Fibroblast of upper back skin (primary cell): ENCODE measurements around the gene ATP11C.
A peak's percentile ranks its signal among the peaks of the same experiment; 100 is the strongest.

Source experiments
- DNase-seq: peaks from one replicate; pipeline ENCODE4 v3.0.0-alpha.2; 2013

The ATP11C gene

DNA sequence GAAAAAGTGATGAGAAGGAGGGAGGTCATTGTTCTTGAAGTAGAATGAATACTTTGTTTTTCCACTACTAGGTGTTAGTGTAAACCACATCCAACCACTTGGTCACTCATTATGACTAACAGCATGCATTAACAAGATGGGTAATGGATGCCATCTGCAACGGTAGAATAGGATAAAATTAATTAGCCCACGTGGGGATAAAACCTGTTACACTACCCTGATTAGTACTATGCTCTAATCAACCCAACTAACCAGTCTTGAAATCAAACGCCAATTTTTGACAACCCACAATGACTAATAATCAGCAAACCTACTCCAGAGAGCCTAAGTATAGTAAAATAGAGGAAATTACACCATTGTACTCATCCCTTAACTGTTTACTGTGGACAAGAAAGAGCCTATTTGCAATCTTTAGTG lies 131.4 kb downstream of the ATP11C start:
- DNase-seq, result no peak

DNA sequence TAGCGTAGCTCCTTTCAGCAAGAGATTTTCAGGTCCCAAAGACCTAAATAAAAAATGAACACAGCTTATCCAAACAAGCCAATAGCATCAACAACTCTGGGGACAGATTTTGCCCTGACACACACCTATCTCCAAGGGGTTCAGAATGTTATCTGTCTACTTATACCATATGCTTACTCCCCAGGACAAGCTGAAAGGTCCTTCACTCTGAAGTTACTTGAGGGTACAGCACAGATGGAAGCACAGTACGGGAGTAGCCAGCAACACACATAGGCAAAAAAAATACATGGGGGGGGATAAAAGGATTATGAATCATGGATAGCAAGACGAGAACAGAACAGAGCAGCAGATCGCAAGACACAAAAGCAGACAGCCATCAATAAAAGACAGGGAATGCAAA lies 134.2 kb downstream of the ATP11C start:
- DNase-seq, result no peak

DNA sequence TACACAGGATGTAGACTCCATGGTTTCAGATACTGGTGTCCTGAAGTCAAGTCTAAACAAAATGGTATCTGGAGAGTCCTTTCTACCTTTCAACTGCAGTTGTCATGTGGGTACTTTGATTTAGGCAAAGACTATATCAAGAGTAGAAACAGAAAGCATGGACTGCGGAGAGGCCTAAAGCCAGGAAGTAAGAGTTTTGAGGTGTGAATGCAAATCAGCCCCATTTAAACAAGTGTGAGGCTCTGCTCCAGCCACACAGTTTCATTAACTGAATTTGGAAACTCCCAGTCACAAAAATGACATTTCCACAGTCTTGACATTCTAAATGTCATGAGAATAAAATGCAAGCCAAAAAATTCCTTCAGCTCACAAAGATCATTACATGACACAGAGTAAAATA lies 137.7 kb downstream of the ATP11C start:
- no peak for DNase-seq

DNA sequence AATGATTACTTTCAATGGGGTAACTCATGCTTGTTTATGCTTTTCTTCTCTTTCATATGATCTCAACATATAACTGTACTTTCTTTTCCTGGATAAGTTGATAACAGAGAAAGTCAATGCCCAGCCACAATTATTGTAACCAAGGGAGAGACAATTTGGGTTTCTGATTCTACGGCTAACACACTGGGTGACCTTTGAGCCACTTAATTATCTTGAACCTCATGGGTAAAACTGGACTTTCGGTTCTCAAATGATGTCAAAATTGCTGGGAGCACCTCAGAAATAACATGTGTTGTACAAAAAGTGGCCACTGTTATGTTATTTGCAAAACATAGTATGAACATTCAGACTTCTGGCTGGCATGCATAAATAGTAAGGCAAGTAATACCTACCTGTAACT lies 145.3 kb downstream of the ATP11C start:
- DNase-seq, result no peak

DNA sequence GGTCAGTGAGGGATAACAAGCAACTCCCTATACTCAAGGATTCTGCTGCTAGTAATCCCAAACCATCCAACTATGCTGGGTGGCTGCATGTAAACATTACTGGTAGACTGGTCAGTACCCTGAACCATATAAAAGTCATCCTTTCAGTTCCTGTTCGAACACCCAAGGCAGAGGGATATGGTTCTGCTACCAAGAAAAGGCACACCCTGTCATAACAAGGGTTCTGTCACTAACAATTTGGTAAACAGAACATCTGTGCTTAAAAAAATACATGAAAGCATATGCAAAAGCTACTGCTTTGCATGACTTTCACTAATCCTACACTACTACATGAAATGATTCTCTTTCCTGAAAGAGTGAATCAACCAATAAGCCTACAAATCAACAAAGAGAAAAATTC lies 148.0 kb downstream of the ATP11C start:
- DNase-seq, result no peak

DNA sequence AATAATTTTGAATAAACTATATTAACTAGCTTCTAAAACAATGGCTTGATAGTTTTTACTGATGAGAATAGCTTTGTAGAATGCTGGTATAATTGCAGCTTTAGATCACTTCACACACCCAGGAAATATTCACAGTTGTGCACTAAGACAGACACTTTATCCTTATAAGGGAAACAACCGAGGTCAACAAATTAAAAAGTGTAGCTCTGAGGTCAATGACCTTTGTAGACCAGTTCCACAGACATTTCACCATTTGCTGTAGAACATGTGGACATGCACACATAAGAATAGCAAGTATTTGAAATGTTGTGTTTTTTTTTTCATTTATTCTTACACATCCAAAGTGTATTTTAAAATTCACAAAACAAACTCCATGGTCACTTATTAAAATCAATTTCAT lies 148.9 kb downstream of the ATP11C start:
- no peak for DNase-seq

DNA sequence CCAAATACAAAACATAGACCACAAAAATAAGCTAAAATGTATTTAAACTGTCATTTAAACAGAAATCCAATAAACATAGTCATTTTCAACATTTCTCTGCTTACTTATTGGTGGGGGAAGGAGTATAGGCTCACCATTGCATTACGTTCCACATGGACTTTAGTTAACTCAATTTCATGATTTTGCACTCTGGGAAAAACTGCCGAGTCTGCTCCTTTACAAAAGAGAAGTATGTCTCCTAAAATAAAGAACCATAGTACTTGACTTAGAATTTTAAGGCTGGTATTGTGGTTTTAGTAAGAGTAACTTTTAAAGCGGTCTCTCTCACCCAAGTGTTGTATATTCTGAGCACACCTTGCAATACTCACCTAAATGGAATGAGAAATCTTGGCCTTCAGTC lies 149.8 kb downstream of the ATP11C start:
- DNase-seq, result no peak

DNA sequence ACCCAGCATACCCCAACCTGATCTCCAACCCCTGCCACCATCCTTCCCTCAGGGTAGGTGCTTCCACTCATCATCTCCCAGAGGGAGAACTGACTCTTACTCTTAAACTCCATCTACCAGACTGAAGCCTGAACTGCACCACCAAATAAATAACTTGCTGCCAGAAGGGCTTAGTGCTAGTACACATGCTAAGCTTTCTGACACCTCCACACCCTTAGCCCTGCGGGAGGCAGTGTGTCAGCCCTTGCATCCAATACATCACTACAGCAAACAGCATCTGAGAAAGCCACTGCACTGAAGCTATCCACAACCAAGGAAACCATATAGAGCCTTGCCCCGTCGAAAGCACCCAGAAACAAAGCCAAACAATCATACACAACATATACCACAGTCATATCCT lies 156.3 kb downstream of the ATP11C start:
- DNase-seq, result no peak

DNA sequence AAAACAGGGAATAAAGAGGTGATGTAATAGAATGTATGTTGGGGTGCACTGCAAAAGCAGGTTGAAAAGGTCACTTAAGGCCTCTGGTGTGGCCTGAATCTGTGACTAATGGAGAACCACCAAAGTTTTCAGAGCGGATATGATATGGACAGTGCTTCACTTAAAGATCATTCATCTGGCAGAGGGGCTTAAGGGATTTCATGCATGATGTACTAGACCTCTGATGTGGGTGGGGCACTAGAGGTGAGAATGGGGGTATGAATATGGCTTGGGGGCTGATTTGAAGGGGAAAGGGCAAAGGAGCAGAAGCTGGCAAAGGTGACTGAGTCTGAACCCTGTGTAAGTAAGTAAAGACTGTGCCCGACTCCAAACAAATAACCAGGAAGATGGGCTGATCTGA lies 162.5 kb downstream of the ATP11C start:
- DNase-seq, result no peak

DNA sequence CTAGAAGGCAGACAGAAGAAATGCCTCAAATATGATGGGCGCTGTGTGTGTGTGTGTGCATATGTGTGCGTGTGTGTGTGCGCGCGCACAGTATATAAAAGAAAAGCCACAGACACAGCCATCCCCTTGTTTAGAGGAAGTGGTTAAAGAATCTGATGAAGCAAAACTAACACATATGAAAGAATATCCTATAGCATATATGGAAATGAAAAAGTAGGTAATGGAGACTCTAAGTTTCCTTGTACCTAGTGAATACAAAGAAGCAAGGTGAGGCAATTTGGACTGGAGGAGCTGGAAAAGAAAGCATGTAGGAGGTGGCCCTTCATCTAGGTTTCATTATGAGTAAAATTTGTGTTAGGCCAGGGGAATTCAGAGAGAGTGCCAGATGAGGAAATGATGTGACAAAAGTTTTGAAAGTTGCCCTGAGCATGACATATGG lies 166.3 kb downstream of the ATP11C start:
- no peak for DNase-seq

DNA sequence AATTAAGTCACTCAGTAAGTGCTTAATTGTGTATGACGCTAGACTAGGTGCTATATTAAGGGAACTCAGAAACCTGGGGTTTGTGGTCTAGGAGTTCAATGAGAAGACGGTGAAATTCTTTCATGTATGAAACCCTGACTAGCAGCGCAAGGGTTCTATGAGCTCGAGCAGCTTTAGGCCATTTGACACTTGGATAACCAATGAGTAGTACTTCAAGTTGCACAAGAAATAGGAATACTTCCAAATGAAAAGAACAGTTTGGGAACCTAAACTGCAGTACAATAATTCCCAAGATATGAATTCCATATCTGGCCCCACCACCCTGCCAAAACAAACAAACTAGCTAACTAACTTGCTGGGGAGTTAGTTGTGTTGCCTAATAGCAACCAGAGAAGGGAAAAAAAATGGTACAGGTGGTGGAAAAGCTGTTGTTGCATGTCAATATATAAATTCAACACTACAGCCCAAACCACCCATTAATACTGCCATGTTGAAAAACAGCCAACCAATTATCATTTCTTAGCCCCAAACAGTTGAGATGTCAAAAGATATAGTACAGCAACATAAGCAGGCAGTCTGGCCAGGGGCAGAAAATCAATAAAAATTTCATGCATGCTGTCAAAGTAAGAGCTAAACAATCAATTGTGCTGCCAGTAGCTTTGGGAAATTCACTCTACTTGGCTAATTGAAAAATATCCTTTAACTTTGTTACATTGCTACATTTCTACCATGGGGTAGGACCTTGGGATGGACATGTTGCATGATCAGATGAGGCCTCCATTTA lies 170.3 kb downstream of the ATP11C start:
- peak; percentile 43 for DNase-seq

DNA sequence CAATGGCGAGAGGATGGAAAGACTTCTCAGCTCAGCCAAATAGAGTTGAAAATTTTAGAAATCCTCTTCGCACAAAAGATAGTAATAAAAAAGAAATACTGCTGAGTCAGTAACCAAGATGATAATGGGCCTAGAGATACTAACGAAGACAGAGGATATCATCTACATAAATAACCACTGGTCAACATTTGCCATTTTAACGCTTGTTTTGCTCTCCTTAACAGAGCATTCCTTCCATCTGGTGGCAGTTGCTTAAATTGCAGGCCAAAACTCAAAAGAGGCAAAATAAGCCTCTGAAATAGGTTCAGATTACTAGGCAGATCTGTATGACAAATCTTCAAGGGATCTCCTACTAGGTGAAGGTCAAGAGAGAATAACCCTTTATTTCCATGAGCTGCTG lies 173.2 kb downstream of the ATP11C start:
- DNase-seq, result peak; percentile 1

DNA sequence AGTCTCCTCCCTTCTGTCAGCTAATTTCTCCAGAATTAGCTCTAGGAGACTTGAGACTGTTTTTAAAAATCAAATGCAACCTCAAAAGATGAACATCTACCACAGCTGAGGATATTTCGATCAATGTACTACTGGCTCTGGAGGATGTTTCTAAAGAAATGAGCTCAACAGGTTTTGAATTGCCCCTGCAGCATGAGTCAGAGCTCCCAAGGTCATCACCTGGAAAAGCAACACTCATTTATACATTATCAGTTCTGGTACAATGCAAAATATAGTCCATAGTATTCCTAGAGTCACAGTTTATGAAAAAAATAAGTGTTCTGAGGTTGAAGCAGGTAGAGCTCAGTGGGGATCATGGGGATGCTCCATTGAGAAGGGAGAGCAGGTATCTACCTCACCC lies 174.0 kb downstream of the ATP11C start:
- no peak for DNase-seq

DNA sequence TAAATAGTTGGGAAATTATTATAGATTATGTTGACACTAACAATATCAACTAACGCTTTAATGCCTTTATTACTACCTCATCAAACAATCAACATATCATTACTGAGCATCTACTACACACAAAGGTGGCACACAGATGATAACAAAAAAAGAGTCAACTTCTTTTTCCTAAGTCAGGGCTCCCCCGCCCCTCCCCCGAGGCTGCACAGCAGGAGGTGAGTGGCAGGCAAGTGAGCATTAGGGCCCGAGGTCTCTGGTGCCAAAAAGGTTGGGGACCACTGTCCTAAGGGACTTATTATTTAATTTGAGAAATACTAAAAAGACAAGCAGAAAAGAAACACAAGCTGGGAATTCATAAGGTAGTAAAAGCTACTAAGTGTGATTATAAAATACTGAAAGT lies 174.6 kb downstream of the ATP11C start:
- no peak for DNase-seq

DNA sequence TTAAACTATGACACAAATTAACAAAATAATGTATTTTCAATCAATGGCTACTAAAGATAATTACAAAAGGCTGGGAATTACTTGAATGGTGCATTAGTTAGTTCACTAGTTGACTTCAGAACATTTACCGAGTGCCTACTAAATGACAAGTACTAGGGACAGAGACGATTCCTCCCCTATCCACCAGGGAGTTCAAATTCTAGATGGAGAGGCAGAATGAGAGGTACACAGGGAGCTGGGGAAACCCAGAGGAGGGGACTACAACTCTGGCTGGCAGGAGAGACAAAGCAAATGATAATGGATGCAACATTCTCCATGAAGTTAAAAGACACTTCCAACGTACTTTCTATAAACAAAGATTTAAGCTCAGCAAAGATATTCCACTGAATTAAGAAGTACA lies 181.8 kb downstream of the ATP11C start:
- no peak for DNase-seq

DNA sequence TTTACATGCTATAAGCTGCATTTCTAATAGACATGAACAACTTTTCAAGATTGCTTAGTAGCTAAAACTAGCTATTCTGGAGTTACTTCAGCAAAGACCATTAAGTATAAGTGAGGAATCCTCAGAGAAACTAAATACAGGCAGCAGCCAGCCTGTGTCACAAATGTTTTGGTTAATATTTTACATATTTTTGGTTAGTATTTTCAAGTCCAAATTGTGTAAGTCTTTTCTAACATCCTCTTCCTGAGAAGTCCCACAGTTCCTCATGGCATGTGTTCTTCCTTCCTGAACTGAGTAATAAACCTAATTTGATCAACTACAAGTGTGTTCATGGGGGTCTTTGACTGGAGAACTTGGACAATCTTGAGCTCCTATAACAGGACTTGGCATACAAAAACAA lies 182.5 kb downstream of the ATP11C start:
- DNase-seq, result peak; percentile 32

DNA sequence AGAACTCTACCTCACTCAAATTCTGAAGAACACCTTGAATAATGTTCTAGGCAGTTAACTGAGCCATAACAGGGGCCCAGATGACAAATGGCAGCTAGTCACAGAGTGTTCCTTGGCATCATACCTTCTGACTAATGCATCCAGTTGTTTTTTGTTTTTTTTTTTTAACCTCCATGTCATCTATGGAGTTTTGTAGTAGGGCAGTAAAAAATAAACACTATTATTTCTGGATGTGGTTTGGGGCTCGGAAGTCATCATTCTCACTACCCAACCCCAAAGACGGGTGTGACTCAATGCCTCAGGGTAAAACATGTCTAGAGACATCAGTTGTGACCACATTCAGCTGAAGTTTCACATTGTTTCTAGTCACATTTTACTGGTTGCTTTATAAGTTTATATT lies 193.7 kb downstream of the ATP11C start:
- DNase-seq, result peak; percentile 13

DNA sequence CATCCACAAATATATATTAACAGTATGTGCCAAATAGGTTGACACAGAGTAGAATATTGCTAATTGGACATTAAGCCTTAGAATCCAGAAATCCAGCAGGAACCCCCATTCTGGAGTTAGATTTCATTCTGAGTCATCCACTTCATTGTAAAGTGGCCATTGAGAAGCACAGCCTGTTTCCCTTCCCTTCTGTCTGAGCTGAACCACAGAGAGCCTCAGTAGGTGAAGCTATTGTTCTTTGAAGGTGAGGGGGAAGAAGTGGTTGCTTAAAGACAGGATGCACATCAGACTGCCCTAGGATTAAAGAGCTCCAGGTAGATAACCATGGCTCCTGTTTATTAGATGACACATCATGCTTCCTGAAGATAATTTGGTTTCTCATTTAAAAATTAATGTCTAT lies 194.3 kb downstream of the ATP11C start:
- peak; percentile 11 for DNase-seq

DNA sequence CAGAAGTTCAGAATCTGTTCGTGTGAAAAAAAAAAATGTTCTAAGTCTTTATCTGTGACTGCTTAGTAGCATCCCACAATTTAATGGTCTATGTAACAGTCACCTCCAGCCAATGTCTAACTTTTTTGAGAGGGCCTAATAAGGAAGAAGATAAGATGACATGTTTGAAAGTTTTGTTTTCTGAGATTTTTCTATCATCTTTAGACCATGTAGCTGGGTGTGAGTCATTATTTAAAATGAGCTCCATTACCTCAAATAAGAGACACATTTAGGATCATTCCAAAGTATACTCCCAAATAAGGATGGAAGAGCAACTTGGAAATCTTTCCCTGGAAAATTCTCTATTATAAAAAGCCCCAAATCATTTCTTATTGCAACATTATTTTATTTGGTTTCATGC lies 196.7 kb downstream of the ATP11C start:
- DNase-seq, result no peak

DNA sequence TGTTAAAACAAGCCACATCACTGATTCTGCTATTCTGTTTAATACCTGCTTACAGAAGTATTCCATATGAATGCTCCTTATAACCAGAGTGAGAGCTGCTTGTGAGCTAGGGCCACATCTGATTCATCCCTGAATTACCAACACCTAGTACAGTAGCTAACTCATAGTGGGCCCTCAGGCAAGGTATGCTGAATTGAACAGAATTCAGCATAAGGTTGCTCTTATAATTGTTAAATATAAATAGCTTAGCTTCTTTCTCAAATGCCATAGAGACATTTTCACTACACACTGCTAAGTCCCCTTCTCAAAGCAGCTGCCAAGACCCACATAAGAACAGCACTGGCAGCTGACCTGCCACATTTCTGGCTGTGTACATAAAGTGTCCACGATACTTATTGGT lies 197.9 kb downstream of the ATP11C start:
- DNase-seq, result no peak

DNA sequence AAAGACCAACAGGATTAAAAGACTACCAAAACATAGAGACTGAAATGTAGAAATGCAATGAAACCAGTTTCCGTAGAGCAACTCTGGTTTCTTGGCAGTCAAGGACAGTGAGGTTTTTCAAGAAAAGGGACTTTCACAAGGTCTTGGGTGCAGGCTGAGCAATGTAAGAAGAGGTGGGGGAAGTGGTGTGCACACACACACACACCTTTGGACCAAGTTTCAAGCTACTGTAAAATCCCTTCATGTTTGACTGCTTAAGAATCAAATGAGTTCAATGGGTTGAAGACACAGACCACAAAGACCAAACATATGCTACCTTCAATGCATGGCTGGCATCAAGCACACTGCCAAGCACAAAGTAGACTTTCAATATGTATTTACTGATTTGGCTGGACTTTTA lies 207.1 kb downstream of the ATP11C start:
- DNase-seq, result no peak

DNA sequence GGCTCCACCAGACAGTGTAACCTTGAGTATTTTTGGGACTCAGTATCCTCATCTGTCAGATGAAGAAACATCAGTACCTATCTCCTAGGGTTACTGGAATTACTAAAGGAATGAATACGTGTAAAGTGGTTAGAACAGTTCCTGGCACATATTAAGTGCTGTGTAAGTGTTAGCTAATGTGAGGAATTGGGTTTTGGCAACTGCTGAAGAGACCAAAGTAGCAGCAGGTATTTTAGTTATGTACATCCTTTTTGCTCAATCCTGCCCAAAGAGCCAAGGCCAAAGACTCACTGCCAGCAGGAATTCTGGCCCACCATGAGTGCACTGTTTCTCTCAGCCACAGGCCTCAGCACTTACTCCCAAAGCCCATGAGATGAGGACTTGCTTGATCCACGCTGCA lies 208.2 kb downstream of the ATP11C start:
- peak; percentile 7 for DNase-seq

DNA sequence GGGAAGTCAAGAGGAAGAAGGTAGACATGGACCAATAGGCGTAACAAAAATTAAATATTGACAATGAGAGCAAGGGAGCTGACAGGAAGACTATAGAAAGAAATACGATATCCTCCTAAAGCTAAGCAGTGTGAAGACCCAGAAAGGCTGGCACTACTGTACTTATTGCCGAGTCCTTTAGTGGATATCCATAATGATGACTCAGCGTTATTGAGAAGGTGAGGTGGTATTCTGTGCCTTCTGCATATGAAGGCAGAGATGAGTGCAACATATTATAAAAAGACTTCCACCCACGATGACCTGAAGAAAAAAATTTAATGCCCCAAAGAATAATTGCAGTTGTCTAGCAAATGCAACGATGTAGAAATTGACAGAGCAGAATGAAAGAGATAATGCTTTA lies 211.9 kb downstream of the ATP11C start:
- no peak for DNase-seq

DNA sequence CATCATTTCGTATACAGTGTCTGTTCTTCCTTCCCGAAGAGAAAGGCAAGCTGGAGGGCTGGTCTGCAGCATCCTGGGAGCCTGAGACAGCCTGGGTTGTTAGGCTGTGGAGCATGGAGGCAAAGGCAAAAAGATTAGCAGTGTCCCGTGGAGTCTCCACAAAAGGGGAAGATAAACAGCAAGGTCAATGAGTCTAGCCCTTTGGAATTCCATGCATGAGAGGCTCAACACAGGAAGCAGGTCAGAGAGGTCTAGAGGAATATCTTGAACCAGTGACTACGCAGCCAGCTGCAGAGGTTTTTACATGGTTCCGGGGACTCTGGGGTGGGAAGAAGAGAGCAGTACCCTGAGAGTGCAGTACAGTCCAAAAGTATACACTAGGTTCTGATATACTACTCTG lies 212.7 kb downstream of the ATP11C start:
- peak; percentile 52 for DNase-seq

DNA sequence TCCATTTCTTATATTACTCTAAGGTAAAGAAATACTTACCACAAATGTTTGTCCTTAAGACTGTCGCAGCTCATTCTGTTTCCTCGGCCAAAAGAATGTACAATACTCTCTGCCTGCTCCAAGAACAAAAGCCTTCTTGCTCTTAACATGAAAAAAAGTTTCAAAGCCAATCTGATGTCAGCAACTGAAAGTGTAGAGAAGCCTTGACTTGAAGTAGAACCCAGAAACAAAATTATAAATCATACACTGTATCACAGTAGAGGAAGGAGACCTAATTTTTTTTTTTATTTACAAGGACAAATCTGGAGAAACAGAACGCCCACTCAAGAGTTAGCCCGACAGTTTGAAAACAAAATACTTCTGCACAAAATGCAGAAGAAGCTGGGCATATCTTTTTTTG lies 224.8 kb downstream of the ATP11C start, which contains the start of gene MCF2:
Gene MCF2 (minus strand): TSS at position 101 of the 400 bp plus-strand sequence. CDS start 56,423 bp downstream, outside the sequence.
- DNase-seq, result no peak
